ENCODE results near the gene LHX8.

Gene LHX8

DNA sequence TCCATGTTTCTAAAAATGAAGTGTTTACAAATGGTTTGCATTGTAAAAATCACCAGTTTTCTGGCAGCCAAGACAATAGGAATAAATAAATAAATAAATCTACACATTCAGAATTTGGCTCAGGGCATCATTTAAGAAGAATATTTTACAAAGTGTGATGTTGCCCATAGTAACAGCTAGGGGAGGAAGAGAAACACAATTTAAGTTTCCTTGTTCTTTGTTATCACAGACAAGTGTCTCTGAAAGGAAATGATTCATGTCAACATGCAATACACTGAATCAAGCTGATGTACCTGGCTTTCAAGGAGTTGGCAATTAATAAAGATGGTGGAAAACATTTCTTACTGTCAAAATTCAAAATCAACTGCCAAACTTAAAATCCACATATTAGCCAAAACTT is 74.7 kb downstream of the LHX8 start:
- no peak for DNase-seq
